ENCODE results near the gene WDR27. TPM values are rescaled to one million over a fixed set of nuclear protein-coding genes. Genes with fewer than 3 reads are reported as not detected.

Gene WDR27
- total and polyA plus RNA-seq, 7 donors = 1.2 to 46.0 (median 20.0) TPM

DNA sequence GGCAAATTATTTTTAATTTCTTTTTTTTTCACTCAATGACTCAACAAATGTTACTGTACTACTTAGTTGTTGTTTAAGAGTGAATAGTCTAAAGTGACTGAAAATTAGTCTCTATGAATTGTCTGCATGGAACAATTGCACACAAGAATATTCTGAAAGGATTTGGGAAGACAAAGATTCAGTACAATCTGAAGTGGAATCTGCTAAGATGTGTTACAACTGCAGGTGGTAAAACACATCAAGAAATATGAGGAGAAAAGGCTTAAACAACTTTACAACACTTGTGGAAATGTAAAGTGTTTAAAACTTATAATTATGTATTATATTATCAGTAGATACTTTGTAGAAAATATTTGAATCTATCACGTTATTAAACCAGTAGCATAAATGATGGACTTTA, 193.4 kb downstream of the WDR27 start:
- Histone ChIP-seq H3K4me1 (no peaks in the 10 kb centered on the region), H3K9me3 (no peaks in the 10 kb centered on the region), H3K36me3 (no peaks in the 10 kb centered on the region), H3K4me3 (no peak overlapping the region), H3K27me3 (no peaks in the 10 kb centered on the region), H3K27ac (no peak overlapping the region)
- no peak for TF ChIP-seq EP300 (IDR thresholded peaks at IDR 0.05)
- no peak for TF ChIP-seq POLR2A (IDR thresholded peaks at IDR 0.05)
- no peak for TF ChIP-seq POLR2AphosphoS5 (IDR thresholded peaks at IDR 0.05)
- TF ChIP-seq, protein P1, sequence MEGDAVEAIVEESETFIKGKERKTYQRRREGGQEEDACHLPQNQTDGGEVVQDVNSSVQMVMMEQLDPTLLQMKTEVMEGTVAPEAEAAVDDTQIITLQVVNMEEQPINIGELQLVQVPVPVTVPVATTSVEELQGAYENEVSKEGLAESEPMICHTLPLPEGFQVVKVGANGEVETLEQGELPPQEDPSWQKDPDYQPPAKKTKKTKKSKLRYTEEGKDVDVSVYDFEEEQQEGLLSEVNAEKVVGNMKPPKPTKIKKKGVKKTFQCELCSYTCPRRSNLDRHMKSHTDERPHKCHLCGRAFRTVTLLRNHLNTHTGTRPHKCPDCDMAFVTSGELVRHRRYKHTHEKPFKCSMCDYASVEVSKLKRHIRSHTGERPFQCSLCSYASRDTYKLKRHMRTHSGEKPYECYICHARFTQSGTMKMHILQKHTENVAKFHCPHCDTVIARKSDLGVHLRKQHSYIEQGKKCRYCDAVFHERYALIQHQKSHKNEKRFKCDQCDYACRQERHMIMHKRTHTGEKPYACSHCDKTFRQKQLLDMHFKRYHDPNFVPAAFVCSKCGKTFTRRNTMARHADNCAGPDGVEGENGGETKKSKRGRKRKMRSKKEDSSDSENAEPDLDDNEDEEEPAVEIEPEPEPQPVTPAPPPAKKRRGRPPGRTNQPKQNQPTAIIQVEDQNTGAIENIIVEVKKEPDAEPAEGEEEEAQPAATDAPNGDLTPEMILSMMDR (IDR thresholded peaks at IDR 0.05) = no peak
- WGBS, 2 donors = 93 to 96% methylated on average over 1 of the region's 1 CpG
- intact Hi-C loops (cut with DNase I) = no loop called here
- no peak for DNase-seq

GRCh38 chr6:169503422-169504152, 198.2 kb downstream of the WDR27 start:
- WGBS, 2 donors = 81 to 83% methylated on average over 4 of the region's 4 CpGs

GRCh38 chr6:169502445-169502844, 199.4 kb downstream of the WDR27 start:
- no peak overlapping the region for H3K27ac ChIP-seq
- H3K27me3 ChIP-seq = no peaks in the 10 kb centered on the region
- no peaks in the 10 kb centered on the region for H3K36me3 ChIP-seq
- 95 to 96% methylated on average over 22 of the region's 22 CpGs for WGBS, 2 donors
- no peak for DNase-seq
- H3K9me3 ChIP-seq = no peaks in the 10 kb centered on the region
- H3K4me3 ChIP-seq = no peak overlapping the region
- TF ChIP-seq, protein P1 (IDR thresholded peaks at IDR 0.05) = no peak
- TF ChIP-seq POLR2AphosphoS5 (IDR thresholded peaks at IDR 0.05) (no peak), POLR2A (IDR thresholded peaks at IDR 0.05) (no peak)
- H3K4me1 ChIP-seq = no peaks in the 10 kb centered on the region
- intact Hi-C loops (cut with DNase I) = no loop called here

More at GRCh38 chr6:169503422-169504152, 198.2 kb downstream of the WDR27 start:
- Histone ChIP-seq H3K27ac (no peak overlapping the region), H3K36me3 (no peaks in the 10 kb centered on the region), H3K4me1 (no peaks in the 10 kb centered on the region), H3K9me3 (no peaks in the 10 kb centered on the region), H3K4me3 (no peak overlapping the region), H3K27me3 (no peaks in the 10 kb centered on the region)
- intact Hi-C loops (cut with DNase I) = no loop called here
- TF ChIP-seq POLR2A (IDR thresholded peaks at IDR 0.05) (no peak), EP300 (IDR thresholded peaks at IDR 0.05) (no peak), POLR2AphosphoS5 (IDR thresholded peaks at IDR 0.05) (no peak)
- TF ChIP-seq, protein P1 (IDR thresholded peaks at IDR 0.05) = no peak
- no peak for DNase-seq

DNA sequence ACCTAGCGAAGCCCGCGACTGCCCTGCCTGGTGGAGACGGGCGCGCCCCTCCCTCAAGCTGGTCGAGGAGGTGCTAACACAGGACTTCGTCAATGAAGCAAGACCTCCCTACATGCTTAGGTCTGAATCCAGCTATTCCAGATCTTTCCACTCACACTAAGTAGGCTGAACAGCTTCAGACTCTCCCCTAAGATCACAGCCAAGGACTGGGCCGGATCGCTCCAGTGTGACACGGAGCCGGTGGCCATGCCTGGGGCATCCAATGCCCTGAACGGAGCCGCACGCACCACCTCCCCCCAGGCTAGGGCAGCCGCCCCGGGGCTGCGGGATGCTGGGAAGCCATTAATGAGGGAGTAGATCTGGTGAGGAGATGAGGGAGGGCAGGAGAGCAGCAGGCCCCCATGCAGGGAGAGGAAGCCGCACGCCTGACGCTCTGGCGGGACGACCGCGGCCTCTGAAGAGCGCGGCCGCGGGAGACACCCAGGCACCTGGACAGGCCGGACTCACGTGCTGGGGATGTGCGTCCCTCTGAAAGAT, 200.0 kb downstream of the WDR27 start:
- H3K4me1 ChIP-seq = no peaks in the 10 kb centered on the region
- intact Hi-C loops (cut with DNase I) = no loop called here
- H3K4me3 ChIP-seq = no peak overlapping the region
- H3K27me3 ChIP-seq = no peaks in the 10 kb centered on the region
- no peaks in the 10 kb centered on the region for H3K36me3 ChIP-seq
- DNase-seq = no peak
- whole genome bisulfite sequencing, 2 donors = 96 to 98% methylated on average over 32 of the region's 32 CpGs
- no peak overlapping the region for H3K27ac ChIP-seq
- no peaks in the 10 kb centered on the region for H3K9me3 ChIP-seq
- TF ChIP-seq POLR2AphosphoS5 (IDR thresholded peaks at IDR 0.05) (no peak), POLR2A (IDR thresholded peaks at IDR 0.05) (no peak), EP300 (IDR thresholded peaks at IDR 0.05) (no peak)
- TF ChIP-seq, protein P1 (IDR thresholded peaks at IDR 0.05) = no peak

All from sigmoid colon (tissue), 7 donors.